Glomerular endothelial cell (primary cell): Measurements from ENCODE around the gene PAXX. TPM values are rescaled to one million over a fixed set of nuclear protein-coding genes. Genes with fewer than 3 reads are reported as not detected.

ENCODE experiments used
- DNase-seq: peaks from one replicate; pipeline ENCODE4 v3.0.0-alpha.2; 2011; ENCODE audit warnings: low read depth, low spot score; ENCODE audit errors: extremely low read depth
- total RNA-seq: library from RNA; depleted of rRNA; stranded (reverse); fragments of >200 nt; gene quantifications from 2 replicates; pipeline ENCODE4 v1.2.3, GENCODE V29; 2015

Gene PAXX
- total RNA-seq, 1 donor from 2014 or later: 47.2 TPM

GRCh38 chr9:137015540-137015930 is 23.3 kb downstream of the PAXX start:
- no peak for DNase-seq

DNA sequence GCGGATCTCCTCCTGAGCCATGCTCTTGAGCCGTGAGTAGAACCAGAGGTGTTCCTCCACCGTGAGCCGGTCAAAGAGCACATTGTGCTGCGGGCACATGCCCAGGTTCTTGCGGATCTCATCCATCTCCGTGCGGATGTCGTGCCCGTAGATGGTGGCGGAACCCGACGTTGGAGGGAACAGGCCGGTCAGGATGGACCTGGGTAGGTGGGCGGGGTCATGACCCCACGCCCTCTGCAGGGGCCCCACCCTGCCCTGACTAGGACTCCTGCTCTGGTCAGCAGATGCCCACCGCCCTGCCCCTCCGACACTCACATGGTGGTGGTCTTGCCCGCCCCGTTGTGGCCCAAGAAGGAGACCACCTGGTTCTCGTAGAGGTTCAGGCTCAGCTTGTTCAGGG is 23.8 kb downstream of the PAXX start:
- no peak for DNase-seq

GRCh38 chr9:137016436-137016835 is 24.2 kb downstream of the PAXX start:
- no peak for DNase-seq

GRCh38 chr9:137017071-137017470 is 24.8 kb downstream of the PAXX start:
- DNase-seq: no peak

DNA sequence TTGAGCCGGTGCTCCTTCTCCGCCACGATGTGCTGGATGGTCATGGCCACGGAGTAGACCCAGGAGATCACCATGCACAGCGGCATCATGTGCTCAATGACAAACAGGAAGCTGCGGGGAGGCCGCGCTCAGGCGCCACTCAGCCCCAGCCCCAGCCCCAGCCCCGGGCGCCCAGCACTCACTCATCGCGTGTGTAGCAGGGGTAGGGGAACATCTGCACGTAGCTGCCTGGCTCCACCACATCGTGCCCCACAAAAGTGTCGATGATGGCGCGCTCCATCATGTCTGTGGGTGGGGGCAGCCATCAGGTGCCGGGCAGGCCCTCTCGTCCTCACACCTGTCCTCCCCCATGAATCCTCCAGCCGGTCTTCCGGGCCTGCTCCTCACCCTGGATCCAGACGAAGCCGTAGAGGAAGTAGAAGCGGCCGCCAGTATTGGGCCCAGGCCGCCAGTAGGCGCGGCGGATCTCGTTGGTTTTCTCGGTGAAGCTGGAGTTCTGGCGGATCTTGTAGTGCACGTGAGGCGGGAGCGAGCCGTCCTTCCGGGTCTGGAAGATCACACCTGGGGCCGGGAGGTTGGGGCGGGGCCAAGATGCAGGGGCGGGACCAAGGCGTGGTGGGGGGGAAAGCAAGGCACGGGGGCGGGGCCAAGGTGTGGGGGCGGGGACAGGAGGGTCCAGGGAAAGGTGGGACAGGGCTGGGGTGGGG is 25.7 kb downstream of the PAXX start:
- DNase-seq: no peak

GRCh38 chr9:137018761-137019559 is 26.7 kb downstream of the PAXX start:
- no peak for DNase-seq

- no peak for DNase-seq
These were observed 27.9 kb downstream of the PAXX start for GRCh38 chr9:137019891-137020683.

- no peak for DNase-seq
These were observed 28.7 kb downstream of the PAXX start for GRCh38 chr9:137020771-137021567.

- DNase-seq: no peak
These were observed 29.4 kb downstream of the PAXX start for GRCh38 chr9:137021568-137021978.

DNA sequence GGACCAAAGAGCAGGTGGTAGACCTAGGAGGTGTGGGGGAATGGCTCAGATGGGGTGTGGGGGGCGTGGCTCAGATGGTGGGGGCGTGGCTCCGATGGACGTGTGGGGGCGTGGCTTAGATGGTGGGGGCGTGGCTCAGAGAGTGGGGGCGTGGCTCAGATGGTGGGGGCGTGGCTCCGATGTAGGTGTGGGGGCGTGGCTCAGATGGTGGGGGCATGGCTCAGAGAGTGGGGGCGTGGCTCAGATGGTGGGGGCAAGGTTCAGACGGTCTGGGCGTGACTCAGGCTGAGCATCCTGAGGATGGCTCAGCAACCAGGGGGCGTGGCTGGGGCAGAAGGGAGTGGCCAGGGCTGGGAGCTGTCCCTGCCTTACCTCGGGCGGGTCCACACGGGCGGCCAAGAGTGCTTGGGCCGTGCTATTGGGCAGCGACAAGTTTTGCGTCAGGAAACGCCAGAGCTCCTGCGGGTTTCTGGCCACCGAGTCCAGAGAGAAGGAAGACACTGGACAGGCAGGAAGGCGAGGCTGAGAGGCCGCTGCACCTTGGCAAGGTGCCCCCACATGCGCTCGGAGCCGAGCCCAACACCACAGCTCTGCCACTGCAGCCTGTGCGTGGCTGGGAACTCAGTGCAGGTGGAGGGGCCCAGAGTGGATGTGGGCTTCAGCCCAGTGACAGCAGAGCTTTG is 29.9 kb downstream of the PAXX start:
- DNase-seq: no peak

GRCh38 chr9:137022662-137023008 is 30.4 kb downstream of the PAXX start:
- no peak for DNase-seq

- no peak for DNase-seq
These were observed 30.9 kb downstream of the PAXX start for GRCh38 chr9:137023157-137023556.

DNA sequence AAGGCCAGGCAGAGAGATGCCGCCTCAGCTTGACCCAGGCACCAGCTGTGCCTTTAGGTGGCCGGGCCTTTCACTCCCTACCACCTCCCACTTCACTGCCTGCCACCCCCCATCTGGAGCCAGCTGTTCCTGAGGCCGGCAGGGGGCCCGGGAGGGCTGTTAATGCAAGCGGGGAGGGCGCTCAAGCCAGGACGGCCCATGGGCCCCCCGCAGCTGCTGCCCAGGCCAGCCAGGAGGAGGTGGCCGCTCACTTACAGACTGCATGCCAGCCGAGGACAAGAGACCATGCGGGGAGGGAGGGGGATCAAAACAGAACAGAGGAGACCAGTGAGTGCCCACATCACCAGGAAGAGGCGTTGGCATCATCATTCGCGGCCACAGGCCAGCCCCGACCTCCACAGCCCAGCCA is 31.4 kb downstream of the PAXX start:
- no peak for DNase-seq

GRCh38 chr9:137025517-137025966 is 33.3 kb downstream of the PAXX start:
- DNase-seq: no peak

DNA sequence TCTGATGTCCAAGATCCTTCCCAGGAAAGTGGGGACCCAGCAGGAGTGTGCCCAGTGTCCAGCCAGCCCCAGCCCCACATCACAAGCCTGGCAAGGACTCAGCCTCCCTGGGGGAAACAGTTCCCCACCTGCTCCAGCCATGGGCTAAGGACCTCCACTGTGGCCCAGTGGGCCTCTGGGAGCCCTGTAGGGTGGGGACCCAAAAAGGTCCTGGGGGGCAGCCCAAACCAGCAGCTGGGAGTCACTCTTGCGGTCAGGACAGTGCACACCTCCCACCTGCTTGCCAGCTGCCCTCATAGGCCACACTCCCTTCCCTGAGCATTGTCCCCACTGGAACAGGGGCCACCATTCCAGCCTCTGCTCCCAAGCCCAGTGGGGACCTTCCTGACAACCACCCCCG is 34.2 kb downstream of the PAXX start:
- DNase-seq: no peak

DNA sequence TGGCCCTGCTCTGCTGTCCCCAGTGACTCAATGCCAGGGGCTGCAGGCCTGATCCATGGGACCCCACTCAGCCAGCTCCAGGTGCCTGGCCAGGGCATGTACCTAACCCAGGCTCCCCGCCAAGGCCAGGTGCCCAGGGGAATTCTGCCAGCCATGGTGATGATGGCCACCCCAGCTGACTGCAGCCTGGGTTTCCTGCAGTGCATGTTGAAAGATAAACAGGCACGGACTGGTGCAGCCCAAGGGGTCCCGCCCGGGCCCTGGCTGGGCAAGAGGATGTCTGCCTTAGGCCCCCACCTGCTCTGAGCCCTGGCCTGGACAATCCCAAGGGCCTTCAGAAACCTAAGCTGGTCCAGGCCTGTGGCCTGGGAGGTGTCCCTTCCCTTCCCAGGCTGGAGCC is 34.6 kb downstream of the PAXX start:
- DNase-seq: no peak

DNA sequence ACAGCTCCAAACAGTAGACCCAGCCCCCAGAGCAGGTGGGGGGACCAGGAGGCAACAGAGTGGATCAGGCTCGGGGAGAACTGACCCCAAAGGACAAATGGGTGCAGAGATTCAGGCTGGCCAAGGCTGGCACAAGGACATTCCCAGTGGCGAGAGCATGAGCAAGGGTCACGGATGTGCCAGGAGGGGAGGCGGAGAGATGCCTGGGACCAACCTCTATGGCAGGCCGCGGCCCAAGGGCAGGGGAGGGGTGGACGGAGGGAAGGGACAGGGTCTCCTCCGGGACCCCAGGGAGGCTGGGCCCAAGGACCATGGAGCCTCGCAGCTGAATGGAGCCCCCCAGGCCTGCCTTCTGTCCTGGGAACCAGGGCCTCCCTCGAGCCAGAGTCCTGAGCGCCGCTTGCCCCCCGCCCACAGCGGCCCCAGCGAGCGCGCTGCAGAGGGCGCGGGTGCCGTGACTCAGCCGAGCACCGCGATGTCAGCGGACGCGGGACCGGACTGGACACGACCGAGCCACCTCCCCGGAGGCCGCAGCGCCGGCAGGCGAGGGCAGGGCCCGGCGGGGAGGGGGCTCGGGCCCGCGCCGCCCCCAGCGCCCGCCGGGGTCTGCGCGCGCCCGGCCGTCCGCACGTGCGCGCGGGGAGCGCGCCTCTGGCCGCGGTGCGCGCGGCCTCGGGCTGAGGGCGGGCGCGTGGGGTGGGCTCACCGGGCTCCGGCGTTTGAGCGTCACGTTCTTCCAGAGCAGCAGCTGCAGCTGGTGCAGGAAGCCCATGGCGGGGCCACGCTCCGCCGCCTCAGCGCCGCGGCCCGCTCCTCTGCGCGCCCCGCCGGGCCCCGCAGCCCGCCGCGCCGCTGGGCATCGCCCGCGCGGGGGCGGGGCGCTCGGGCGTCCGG is 35.4 kb downstream of the PAXX start, which contains the start of gene ABCA2:
Gene ABCA2, minus strand, starts transcription at position 869 of the 894 bp plus-strand sequence. Its CDS starts 97 bp downstream, at position 772.
- no peak for DNase-seq

- no peak for DNase-seq
These were observed 36.2 kb downstream of the PAXX start for GRCh38 chr9:137028263-137029057.
